ENCODE results near the gene TTLL3. TPM values are rescaled to one million over a fixed set of nuclear protein-coding genes. Genes with fewer than 3 reads are reported as not detected.

Gene TTLL3
- total RNA-seq, 1 experiment from 2014 or later, result 8.4 TPM

- no peak for DNase-seq
- ATAC-seq, result no peak
- H3K9me3 ChIP-seq (ENCODE audit: low read length), result no peaks in the 10 kb centered on the region
- H3K9ac ChIP-seq (ENCODE audit: low read length), result no peak overlapping the region
- no peak for TF ChIP-seq EZH2phosphoT487 (IDR thresholded peaks at IDR 0.05; ENCODE audit: borderline replicate concordance, low read length)
- no peak for TF ChIP-seq CTCF (conservative IDR thresholded peaks at IDR 0.05; ENCODE audit: low read depth, low read length)
- TF ChIP-seq EZH2 (IDR thresholded peaks at IDR 0.05; ENCODE audit: low read length, unreplicated experiment), result no peak
- no peaks in the 10 kb centered on the region for H3F3A ChIP-seq (ENCODE audit: low read length, unreplicated experiment)
- no peaks in the 10 kb centered on the region for H4K20me1 ChIP-seq (ENCODE audit: low read length)
- no peaks in the 10 kb centered on the region for H3K9me2 ChIP-seq (replicated peaks; ENCODE audit: low read length)
- no peak overlapping the region for H3K4me2 ChIP-seq (ENCODE audit: low read length)
- H3K27me3 ChIP-seq (ENCODE audit: low read length), result no peaks in the 10 kb centered on the region
- H2AFZ ChIP-seq (ENCODE audit: low read length), result no peak overlapping the region
- no peaks in the 10 kb centered on the region for H3K79me2 ChIP-seq (ENCODE audit: low read length)
- ChIA-PET POLR2A (ENCODE audit: unreplicated experiment) (no interaction called here), CTCF (no interaction called here)
- BruUV-seq (replicated peaks), result no TSS peak
- H3K36me3 ChIP-seq (ENCODE audit: low read depth, low read length), result 0 out of 2 replicates have a peak, but pooled peaks cover 3% of the 10 kb centered on the region
- no peaks in the 10 kb centered on the region for H3K4me1 ChIP-seq (ENCODE audit: insufficient read depth, low read length)
- H3K27ac ChIP-seq (ENCODE audit: low read length), result no peak overlapping the region
- intact Hi-C loops (cut with micrococcal nuclease), result no loop called here
- H3K4me3 ChIP-seq (ENCODE audit: low read length), result no peak overlapping the region
These were observed 29.2 kb upstream of the TTLL3 start for GRCh38 chr3:9780910-9781309.

- Histone ChIP-seq H3K4me2 (ENCODE audit: low read length) (no peak overlapping the region), H3K4me3 (ENCODE audit: low read length) (no peak overlapping the region), H3K79me2 (ENCODE audit: low read length) (no peaks in the 10 kb centered on the region), H3K4me1 (ENCODE audit: insufficient read depth, low read length) (no peaks in the 10 kb centered on the region), H3K27ac (ENCODE audit: low read length) (no peak overlapping the region), H3K9me2 (replicated peaks; ENCODE audit: low read length) (no peaks in the 10 kb centered on the region), H3K9ac (ENCODE audit: low read length) (no peak overlapping the region), H3K36me3 (ENCODE audit: low read depth, low read length) (0 out of 2 replicates have a peak, but pooled peaks cover 4% of the 10 kb centered on the region), H3K9me3 (ENCODE audit: low read length) (no peaks in the 10 kb centered on the region), H3K27me3 (ENCODE audit: low read length) (no peaks in the 10 kb centered on the region), H2AFZ (ENCODE audit: low read length) (no peak overlapping the region), H3F3A (ENCODE audit: low read length, unreplicated experiment) (no peaks in the 10 kb centered on the region), H4K20me1 (ENCODE audit: low read length) (no peaks in the 10 kb centered on the region)
- intact Hi-C loops (cut with micrococcal nuclease), result no loop called here
- TF ChIP-seq CTCF (conservative IDR thresholded peaks at IDR 0.05; ENCODE audit: low read depth, low read length), result no peak
- no peak for TF ChIP-seq EZH2 (IDR thresholded peaks at IDR 0.05; ENCODE audit: low read length, unreplicated experiment)
- TF ChIP-seq EZH2phosphoT487 (IDR thresholded peaks at IDR 0.05; ENCODE audit: borderline replicate concordance, low read length), result no peak
- no peak for ATAC-seq
- BruUV-seq (replicated peaks), result no TSS peak
- ChIA-PET POLR2A (ENCODE audit: unreplicated experiment) (interaction anchor here (0.6 to 1.0 kb wide), 2 partner anchors 11 to 165 kb away, joined by 4 to 12 read pairs; partner anchors contain the start of gene ARPC4), CTCF (no interaction called here)
- no peak for DNase-seq
These were observed 28.5 kb upstream of the TTLL3 start for GRCh38 chr3:9781551-9781950.

- BruUV-seq (replicated peaks), result no TSS peak
- intact Hi-C loops (cut with micrococcal nuclease), result no loop called here
- Histone ChIP-seq H4K20me1 (ENCODE audit: low read length) (no peaks in the 10 kb centered on the region), H3K4me1 (ENCODE audit: insufficient read depth, low read length) (no peaks in the 10 kb centered on the region), H2AFZ (ENCODE audit: low read length) (no peak overlapping the region), H3K4me3 (ENCODE audit: low read length) (no peak overlapping the region), H3K79me2 (ENCODE audit: low read length) (no peaks in the 10 kb centered on the region), H3K9ac (ENCODE audit: low read length) (no peak overlapping the region), H3K36me3 (ENCODE audit: low read depth, low read length) (peaks cover 9% of the 10 kb centered on the region; the same call in 1 of the 2 replicates), H3F3A (ENCODE audit: low read length, unreplicated experiment) (no peaks in the 10 kb centered on the region), H3K9me2 (replicated peaks; ENCODE audit: low read length) (no peaks in the 10 kb centered on the region), H3K27ac (ENCODE audit: low read length) (no peak overlapping the region), H3K27me3 (ENCODE audit: low read length) (no peaks in the 10 kb centered on the region), H3K9me3 (ENCODE audit: low read length) (no peaks in the 10 kb centered on the region), H3K4me2 (ENCODE audit: low read length) (no peak overlapping the region)
- ChIA-PET CTCF (no interaction called here), POLR2A (ENCODE audit: unreplicated experiment) (interaction anchor here (0.6 to 1.0 kb wide), 2 partner anchors 11 to 164 kb away, joined by 4 to 12 read pairs; partner anchors contain the start of gene ARPC4)
- TF ChIP-seq CTCF (conservative IDR thresholded peaks at IDR 0.05; ENCODE audit: low read depth, low read length), result no peak
- TF ChIP-seq EZH2 (IDR thresholded peaks at IDR 0.05; ENCODE audit: low read length, unreplicated experiment), result no peak
- TF ChIP-seq EZH2phosphoT487 (IDR thresholded peaks at IDR 0.05; ENCODE audit: borderline replicate concordance, low read length), result no peak
- DNase-seq (no peak), ATAC-seq (no peak)
These were observed 28.0 kb upstream of the TTLL3 start for GRCh38 chr3:9781978-9782603.

Data from PC-3 (cell line).